Chondrocyte (in vitro differentiated cells): ENCODE results near the gene ITGB8. TPM values are rescaled to one million over a fixed set of nuclear protein-coding genes. Genes with fewer than 3 reads are reported as not detected.
A peak's percentile ranks its signal among the peaks of the same experiment; 100 is the strongest.

Experiments
- DNase-seq: peaks from one replicate; pipeline ENCODE4 v3.0.0; 2021; ENCODE audit warnings: mixed read lengths, low spot score
- H3K27ac Mint-ChIP-seq: one replicate; pipeline ENCODE4 v1.8.0; 2021; ENCODE audit warnings: mild to moderate bottlenecking, moderate library complexity, mixed read lengths; ENCODE audit not compliant: unreplicated experiment
- H3K27me3 Mint-ChIP-seq: 2 replicates; pipeline ENCODE4 v1.8.0; 2021; ENCODE audit warnings: low read depth, mixed read lengths
- H3K36me3 Mint-ChIP-seq: 2 replicates; pipeline ENCODE4 v1.8.0; 2021; ENCODE audit warnings: low read depth, mixed read lengths
- H3K4me1 Mint-ChIP-seq: 2 replicates; pipeline ENCODE4 v1.8.0; 2021; ENCODE audit warnings: low read depth, mild to moderate bottlenecking, mixed read lengths
- H3K4me3 Mint-ChIP-seq: one replicate; pipeline ENCODE4 v1.8.0; 2021; ENCODE audit warnings: mild to moderate bottlenecking, moderate library complexity, mixed read lengths; ENCODE audit not compliant: unreplicated experiment
- H3K9me3 Mint-ChIP-seq: 2 replicates; pipeline ENCODE4 v1.8.0; 2021; ENCODE audit warnings: low read depth, mixed read lengths
- total RNA-seq: library from RNA; stranded (reverse); gene quantifications from 3 replicates; pipeline ENCODE4 v1.2.1, GENCODE V29; 2021
- TF ChIP-seq, protein P1 (sequence below): fragments of 200-600 bp; sonication (generic); IDR thresholded peaks from 2 replicates; pipeline ENCODE4 v1.5.0; 2021; ENCODE audit warnings: antibody characterized with exemption, mild to moderate bottlenecking, moderate library complexity

The ITGB8 gene
- total RNA-seq, 1 donor from 2014 or later, result 0.40 TPM

DNA sequence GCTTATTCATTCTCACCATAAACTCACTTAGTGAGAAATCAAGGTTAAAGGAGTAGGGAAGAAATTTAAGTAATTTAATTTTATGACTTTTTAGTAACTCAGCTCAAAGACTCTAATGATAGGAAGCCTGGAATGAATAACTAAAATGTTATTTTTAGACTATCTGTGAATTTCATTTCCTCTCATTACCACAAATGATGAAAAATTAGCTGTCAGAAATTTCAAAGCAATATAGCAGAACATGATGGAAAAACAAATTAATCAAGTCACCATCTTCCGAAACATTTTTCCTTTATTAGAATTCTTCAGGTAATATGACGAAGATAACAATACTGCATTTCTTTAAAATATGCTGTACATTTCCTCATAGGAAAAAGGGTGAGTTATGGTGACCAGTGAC lies 2.7 kb upstream of the ITGB8 start:
- no peaks in the 10 kb centered on the region for H3K9me3 Mint-ChIP-seq
- no peaks in the 10 kb centered on the region for H3K36me3 Mint-ChIP-seq
- no peak overlapping the region for H3K4me3 Mint-ChIP-seq
- TF ChIP-seq, protein P1, sequence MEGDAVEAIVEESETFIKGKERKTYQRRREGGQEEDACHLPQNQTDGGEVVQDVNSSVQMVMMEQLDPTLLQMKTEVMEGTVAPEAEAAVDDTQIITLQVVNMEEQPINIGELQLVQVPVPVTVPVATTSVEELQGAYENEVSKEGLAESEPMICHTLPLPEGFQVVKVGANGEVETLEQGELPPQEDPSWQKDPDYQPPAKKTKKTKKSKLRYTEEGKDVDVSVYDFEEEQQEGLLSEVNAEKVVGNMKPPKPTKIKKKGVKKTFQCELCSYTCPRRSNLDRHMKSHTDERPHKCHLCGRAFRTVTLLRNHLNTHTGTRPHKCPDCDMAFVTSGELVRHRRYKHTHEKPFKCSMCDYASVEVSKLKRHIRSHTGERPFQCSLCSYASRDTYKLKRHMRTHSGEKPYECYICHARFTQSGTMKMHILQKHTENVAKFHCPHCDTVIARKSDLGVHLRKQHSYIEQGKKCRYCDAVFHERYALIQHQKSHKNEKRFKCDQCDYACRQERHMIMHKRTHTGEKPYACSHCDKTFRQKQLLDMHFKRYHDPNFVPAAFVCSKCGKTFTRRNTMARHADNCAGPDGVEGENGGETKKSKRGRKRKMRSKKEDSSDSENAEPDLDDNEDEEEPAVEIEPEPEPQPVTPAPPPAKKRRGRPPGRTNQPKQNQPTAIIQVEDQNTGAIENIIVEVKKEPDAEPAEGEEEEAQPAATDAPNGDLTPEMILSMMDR, result no peak
- DNase-seq, result no peak
- H3K4me1 Mint-ChIP-seq, result peaks cover 38% of the 10 kb centered on the region
- H3K27me3 Mint-ChIP-seq, result peaks cover 2% of the 10 kb centered on the region
- H3K27ac Mint-ChIP-seq, result no peak overlapping the region

DNA sequence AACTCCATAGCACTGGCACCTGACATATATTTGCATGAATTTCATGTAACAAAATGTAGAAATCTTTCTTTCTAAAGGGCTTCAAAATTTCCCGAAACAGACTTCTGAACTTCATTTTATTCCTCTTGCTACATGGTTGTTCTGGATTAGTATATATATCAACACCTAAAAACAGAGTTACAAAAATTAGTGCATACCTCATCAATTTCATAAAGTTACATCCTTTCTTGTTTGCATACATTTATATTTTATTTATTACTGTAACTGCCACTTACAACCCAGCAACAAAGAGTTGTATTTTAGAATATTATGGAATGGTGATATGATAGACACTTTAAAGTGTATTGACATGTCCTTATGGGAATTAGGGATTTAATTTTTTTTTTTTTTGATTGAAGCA lies 2.0 kb upstream of the ITGB8 start:
- DNase-seq, result no peak
- Mint-ChIP-seq H3K36me3 (no peaks in the 10 kb centered on the region), H3K4me1 (peaks cover 34% of the 10 kb centered on the region), H3K4me3 (no peak overlapping the region), H3K9me3 (no peaks in the 10 kb centered on the region), H3K27ac (no peak overlapping the region), H3K27me3 (peaks cover 2% of the 10 kb centered on the region)
- TF ChIP-seq, protein P1, result no peak

DNA sequence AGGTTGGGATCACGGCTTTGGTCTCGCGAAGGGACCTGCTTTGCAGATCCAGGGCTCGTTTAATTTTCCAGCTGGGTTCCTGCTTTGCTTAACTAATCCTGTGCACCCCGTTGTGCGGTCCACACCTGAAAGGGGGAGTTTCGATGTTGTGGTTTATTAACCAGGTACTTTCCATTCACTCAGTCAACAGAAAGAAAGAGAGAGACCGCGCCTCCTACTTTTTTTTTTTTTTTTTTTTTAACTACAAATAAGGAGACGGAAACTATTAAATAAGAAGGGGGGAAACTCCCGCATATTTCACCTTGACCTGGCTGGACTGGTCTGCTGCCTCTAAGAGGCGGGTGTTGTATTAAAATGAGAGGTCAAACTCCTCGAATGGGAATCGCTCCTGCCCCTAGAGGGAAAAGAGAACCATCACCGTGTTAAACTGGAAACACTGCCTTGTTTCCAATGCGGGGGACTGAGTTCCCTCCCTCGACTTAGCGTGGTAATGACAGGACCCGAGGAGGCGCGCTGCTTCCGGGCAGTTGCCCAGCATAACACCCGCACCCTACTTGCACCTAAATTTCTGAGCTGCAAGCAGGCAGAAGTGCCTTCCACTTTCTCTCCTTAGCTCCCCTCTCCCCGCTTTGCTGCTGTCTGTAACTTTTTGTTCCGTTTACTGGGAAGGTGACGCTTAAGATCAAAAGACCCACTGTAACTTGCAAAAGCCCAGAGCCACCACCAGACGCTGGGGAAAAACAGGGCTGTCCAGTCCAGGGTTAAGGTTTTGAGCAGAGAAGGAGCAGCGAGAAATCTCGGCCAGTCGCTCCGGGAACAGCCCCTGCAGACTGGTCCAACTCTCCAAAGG lies 1.1 kb upstream of the ITGB8 start:
- no peak for DNase-seq
- Mint-ChIP-seq H3K27ac (peak overlapping the region; percentile 97), H3K36me3 (no peaks in the 10 kb centered on the region), H3K27me3 (peaks cover 2% of the 10 kb centered on the region), H3K9me3 (no peaks in the 10 kb centered on the region), H3K4me3 (peak overlapping the region; percentile 93), H3K4me1 (peaks cover 26% of the 10 kb centered on the region)
- TF ChIP-seq, protein P1, result peak; percentile 71

DNA sequence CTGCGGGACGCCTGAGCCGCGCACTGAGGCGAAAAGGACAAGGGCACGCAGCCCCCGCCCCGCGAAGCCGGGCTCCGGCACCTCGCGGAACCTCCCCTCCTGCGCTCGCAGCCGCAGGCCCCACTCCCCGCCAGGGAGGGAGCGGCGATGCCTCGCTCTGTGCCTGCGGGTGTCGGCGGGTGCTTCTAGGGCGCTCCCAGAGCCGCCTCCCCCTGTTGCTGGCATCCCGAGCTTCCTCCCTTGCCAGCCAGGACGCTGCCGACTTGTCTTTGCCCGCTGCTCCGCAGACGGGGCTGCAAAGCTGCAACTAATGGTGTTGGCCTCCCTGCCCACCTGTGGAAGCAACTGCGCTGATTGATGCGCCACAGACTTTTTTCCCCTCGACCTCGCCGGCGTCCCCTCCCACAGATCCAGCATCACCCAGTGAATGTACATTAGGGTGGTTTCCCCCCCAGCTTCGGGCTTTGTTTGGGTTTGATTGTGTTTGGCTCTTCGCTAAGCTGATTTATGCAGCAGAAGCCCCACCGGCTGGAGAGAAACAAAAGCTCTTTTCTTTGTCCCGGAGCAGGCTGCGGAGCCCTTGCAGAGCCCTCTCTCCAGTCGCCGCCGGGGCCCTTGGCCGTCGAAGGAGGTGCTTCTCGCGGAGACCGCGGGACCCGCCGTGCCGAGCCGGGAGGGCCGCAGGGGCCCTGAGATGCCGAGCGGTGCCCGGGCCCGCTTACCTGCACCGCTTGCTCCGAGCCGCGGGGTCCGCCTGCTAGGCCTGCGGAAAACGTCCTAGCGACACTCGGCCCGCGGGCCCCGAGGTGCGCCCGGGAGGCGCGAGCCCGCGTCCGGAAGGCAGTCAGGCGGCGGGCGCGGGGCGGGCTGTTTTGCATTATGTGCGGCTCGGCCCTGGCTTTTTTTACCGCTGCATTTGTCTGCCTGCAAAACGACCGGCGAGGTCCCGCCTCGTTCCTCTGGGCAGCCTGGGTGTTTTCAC lies 519 bp downstream of the ITGB8 start:
- Mint-ChIP-seq H3K9me3 (no peaks in the 10 kb centered on the region), H3K27me3 (peaks cover 2% of the 10 kb centered on the region), H3K4me3 (peak overlapping the region; percentile 93), H3K36me3 (no peaks in the 10 kb centered on the region), H3K4me1 (peaks cover 24% of the 10 kb centered on the region), H3K27ac (peak overlapping the region; percentile 61)
- TF ChIP-seq, protein P1, result peak; percentile 35
- DNase-seq, result no peak
